Measurements from ENCODE around the gene TMEM9B.

Gene TMEM9B

GRCh38 chr11:8937659-8938058 is 26.6 kb downstream of the TMEM9B start:
- TF ChIP-seq TCF12 (IDR thresholded peaks at IDR 0.05; ENCODE audit: low read depth) (no peak), FOXM1 (IDR thresholded peaks at IDR 0.05; ENCODE audit: borderline replicate concordance, low read depth) (no peak), REST (IDR thresholded peaks at IDR 0.05; ENCODE audit: low read depth) (no peak), EP300 (IDR thresholded peaks at IDR 0.05; ENCODE audit: borderline replicate concordance) (no peak), CREB1 (IDR thresholded peaks at IDR 0.05; ENCODE audit: low read depth) (no peak), TEAD4 (IDR thresholded peaks at IDR 0.05) (no peak), MAX (IDR thresholded peaks at IDR 0.05) (no peak), NFIC (IDR thresholded peaks at IDR 0.05) (no peak), EGR1 (IDR thresholded peaks at IDR 0.05) (no peak), CEBPB (IDR thresholded peaks at IDR 0.05) (no peak)
- TF ChIP-seq, protein P1, sequence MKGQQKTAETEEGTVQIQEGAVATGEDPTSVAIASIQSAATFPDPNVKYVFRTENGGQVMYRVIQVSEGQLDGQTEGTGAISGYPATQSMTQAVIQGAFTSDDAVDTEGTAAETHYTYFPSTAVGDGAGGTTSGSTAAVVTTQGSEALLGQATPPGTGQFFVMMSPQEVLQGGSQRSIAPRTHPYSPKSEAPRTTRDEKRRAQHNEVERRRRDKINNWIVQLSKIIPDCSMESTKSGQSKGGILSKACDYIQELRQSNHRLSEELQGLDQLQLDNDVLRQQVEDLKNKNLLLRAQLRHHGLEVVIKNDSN (IDR thresholded peaks at IDR 0.05) = no peak

- no peak for TF ChIP-seq EP300 (IDR thresholded peaks at IDR 0.05; ENCODE audit: borderline replicate concordance)
- TF ChIP-seq ZBTB7A (IDR thresholded peaks at IDR 0.05; ENCODE audit: low read depth) = no peak
- no peak for TF ChIP-seq MAX (IDR thresholded peaks at IDR 0.05)
- no peak for TF ChIP-seq TAF1 (IDR thresholded peaks at IDR 0.05; ENCODE audit: low read depth)
- no peak for TF ChIP-seq TEAD4 (IDR thresholded peaks at IDR 0.05)
- no peak for TF ChIP-seq CREB1 (IDR thresholded peaks at IDR 0.05; ENCODE audit: low read depth)
- no peak for TF ChIP-seq FOXM1 (IDR thresholded peaks at IDR 0.05; ENCODE audit: borderline replicate concordance, low read depth)
- TF ChIP-seq TCF12 (IDR thresholded peaks at IDR 0.05; ENCODE audit: low read depth) = no peak
- no peak for TF ChIP-seq YY1 (IDR thresholded peaks at IDR 0.05; ENCODE audit: low read depth)
- no peak for TF ChIP-seq CEBPB (IDR thresholded peaks at IDR 0.05)
- no peak for TF ChIP-seq EGR1 (IDR thresholded peaks at IDR 0.05)
- TF ChIP-seq, protein P1 (IDR thresholded peaks at IDR 0.05) = no peak
- no peak for TF ChIP-seq NFIC (IDR thresholded peaks at IDR 0.05)
- no peak for TF ChIP-seq RAD21 (IDR thresholded peaks at IDR 0.05; ENCODE audit: low read depth)
- no peak for TF ChIP-seq REST (IDR thresholded peaks at IDR 0.05; ENCODE audit: low read depth)
Observed at GRCh38 chr11:8937159-8937558, 27.1 kb downstream of the TMEM9B start.

GRCh38 chr11:8934742-8935488 is 29.3 kb downstream of the TMEM9B start:
- TF ChIP-seq TAF1 (IDR thresholded peaks at IDR 0.05; ENCODE audit: low read depth) = no peak
- TF ChIP-seq TEAD4 (IDR thresholded peaks at IDR 0.05) = no peak
- TF ChIP-seq YY1 (IDR thresholded peaks at IDR 0.05; ENCODE audit: low read depth) = no peak
- no peak for TF ChIP-seq EGR1 (IDR thresholded peaks at IDR 0.05)
- TF ChIP-seq, protein P1 (IDR thresholded peaks at IDR 0.05) = no peak
- TF ChIP-seq EP300 (IDR thresholded peaks at IDR 0.05; ENCODE audit: borderline replicate concordance) = no peak
- no peak for TF ChIP-seq FOXM1 (IDR thresholded peaks at IDR 0.05; ENCODE audit: borderline replicate concordance, low read depth)
- no peak for TF ChIP-seq NFIC (IDR thresholded peaks at IDR 0.05)
- TF ChIP-seq ZBTB7A (IDR thresholded peaks at IDR 0.05; ENCODE audit: low read depth) = no peak
- no peak for TF ChIP-seq RAD21 (IDR thresholded peaks at IDR 0.05; ENCODE audit: low read depth)
- TF ChIP-seq CEBPB (IDR thresholded peaks at IDR 0.05) = no peak
- TF ChIP-seq TCF12 (IDR thresholded peaks at IDR 0.05; ENCODE audit: low read depth) = no peak
- TF ChIP-seq CREB1 (IDR thresholded peaks at IDR 0.05; ENCODE audit: low read depth) = no peak
- TF ChIP-seq MAX (IDR thresholded peaks at IDR 0.05) = no peak
- TF ChIP-seq REST (IDR thresholded peaks at IDR 0.05; ENCODE audit: low read depth) = no peak

Data from Ishikawa (cell line).